B cell (primary cell): ENCODE results near the gene MANBA. TPM values are rescaled to one million over a fixed set of nuclear protein-coding genes. Genes with fewer than 3 reads are reported as not detected.

Experiments
- ATAC-seq: fragments of 200-7000 bp; cut with Tn5 transposase; one replicate; pipeline ENCODE4 v1.10.0; 2021; ENCODE audit warnings: low read depth, mild to moderate bottlenecking, moderate number of reproducible peaks, moderate library complexity
- CTCF ChIA-PET: fragments of 350-600 bp; sonication (Branson Sonifier 250); formaldehyde crosslinking; loops from one replicate; lab custom pipeline; 2021; ENCODE audit warnings: antibody characterized with exemption, inconsistent platforms; lab: Charles Lee
- POLR2A ChIA-PET: fragments of 350-600 bp; sonication (Branson Sonifier 250); formaldehyde crosslinking; loops from one replicate; lab custom pipeline; 2021; ENCODE audit warnings: antibody characterized with exemption; lab: Charles Lee
- DNase-seq: peaks from one replicate; pipeline ENCODE4 v3.0.0; 2013
- H2AFZ ChIP-seq: 2 replicates; pipeline ENCODE4 v1.6.1; 2012; ENCODE audit warnings: mild to moderate bottlenecking, low read depth, low read length; ENCODE audit not compliant: insufficient read depth, poor library complexity, severe bottlenecking
- H3K27ac ChIP-seq, 2 donors: 1 replicate in 1 of 2; 2 replicates in 1 of 2; pipeline ENCODE4 v1.5.1; 2012 to 2013; ENCODE audit warnings: low read length in 2 of 2, mild to moderate bottlenecking in 2 of 2, moderate library complexity in 1 of 2
- H3K27me3 ChIP-seq, 4 experiments: fragments of 200-600 bp in 1 of 4; sonication (generic) in 1 of 4; replicated peaks in 1 of 4; 1 replicate in 2 of 4; 2 replicates in 2 of 4; pipeline versions ENCODE4 v1.6.1 to v1.7.0; 2013 to 2016; ENCODE audit warnings: low read length in 3 of 4, mild to moderate bottlenecking in 2 of 4, mixed read lengths in 1 of 4, moderate library complexity in 1 of 4; ENCODE audit not compliant: insufficient read depth in 4 of 4, control insufficient read depth in 3 of 4; ENCODE audit errors: control extremely low read depth in 1 of 4
- H3K36me3 ChIP-seq, 2 experiments: replicated peaks in 1 of 2; 1 replicate in 1 of 2; 2 replicates in 1 of 2; pipeline versions ENCODE4 v1.6.1 to v1.7.1; 2013; ENCODE audit warnings: low read length in 1 of 2; ENCODE audit not compliant: insufficient read depth in 2 of 2, control insufficient read depth in 1 of 2; ENCODE audit errors: control extremely low read depth in 1 of 2, extremely low read depth in 1 of 2
- H3K4me1 ChIP-seq, 2 donors: fragments of 200-600 bp in 1 of 2; sonication (generic) in 1 of 2; 1 replicate in 1 of 2; 2 replicates in 1 of 2; pipeline versions ENCODE4 v1.5.1 to v1.6.1; 2013 to 2017; ENCODE audit warnings: low read length in 2 of 2; ENCODE audit not compliant: control insufficient read depth in 2 of 2, insufficient read depth in 2 of 2
- H3K4me2 ChIP-seq: replicated peaks from 2 replicates; pipeline ENCODE3; 2012; ENCODE audit warnings: mild to moderate bottlenecking, low read depth, low read length; ENCODE audit not compliant: poor library complexity, severe bottlenecking
- H3K4me3 ChIP-seq, 5 experiments: fragments of 200-600 bp in 1 of 5; sonication (generic) in 1 of 5; 1 replicate in 3 of 5; 2 replicates in 2 of 5; pipeline versions ENCODE4 v1.5.1 to v1.7.0; 2011 to 2016; ENCODE audit warnings: low read length in 4 of 5, mild to moderate bottlenecking in 4 of 5, low read depth in 2 of 5, control low read depth in 1 of 5, moderate library complexity in 1 of 5; ENCODE audit not compliant: insufficient read depth in 1 of 5; ENCODE audit errors: control extremely low read depth in 1 of 5, extremely low read depth in 1 of 5
- H3K79me2 ChIP-seq: fragments of 200-600 bp; sonication (generic); one replicate; pipeline ENCODE4 v1.6.0; 2016; ENCODE audit warnings: low read length; ENCODE audit not compliant: control insufficient read depth, insufficient read depth
- H3K9ac ChIP-seq: fragments of 200-600 bp; sonication (generic); 2 replicates; pipeline ENCODE4 v1.6.1; 2017; ENCODE audit warnings: mild to moderate bottlenecking, low read length, moderate library complexity
- H3K9me3 ChIP-seq, 3 donors: one replicate each; pipeline versions ENCODE4 v1.6.1 to v1.7.1; 2013; ENCODE audit warnings: low read length in 2 of 3; ENCODE audit not compliant: control insufficient read depth in 2 of 3, insufficient read depth in 1 of 3; ENCODE audit errors: control extremely low read depth in 1 of 3
- H4K20me1 ChIP-seq: 2 replicates; pipeline ENCODE4 v1.6.0; 2012; ENCODE audit warnings: mild to moderate bottlenecking, low read length; ENCODE audit not compliant: insufficient read depth, control insufficient read depth, poor library complexity, severe bottlenecking
- H3K27ac Mint-ChIP-seq: one replicate; pipeline ENCODE4 v1.8.0; 2021; ENCODE audit warnings: mixed read lengths
- H3K27me3 Mint-ChIP-seq: one replicate; pipeline ENCODE4 v1.8.0; 2021; ENCODE audit warnings: mixed read lengths
- H3K4me1 Mint-ChIP-seq: one replicate; pipeline ENCODE4 v1.8.0; 2021; ENCODE audit warnings: mixed read lengths
- H3K4me3 Mint-ChIP-seq: one replicate; pipeline ENCODE4 v1.8.0; 2021; ENCODE audit warnings: mixed read lengths
- H3K9me3 Mint-ChIP-seq: one replicate; pipeline ENCODE4 v1.8.0; 2022; ENCODE audit warnings: mixed read lengths; ENCODE audit not compliant: insufficient read depth
- EZH2 ChIP-seq: IDR thresholded peaks from 2 replicates; pipeline ENCODE4 v1.6.1; 2012; ENCODE audit warnings: borderline replicate concordance, low read depth, mild to moderate bottlenecking, moderate library complexity, low read length; ENCODE audit not compliant: insufficient read depth, poor library complexity, severe bottlenecking
- WGBS: methylation state at CpG from one replicate; pipeline ENCODE4 v1.1.5; 2013; ENCODE audit warnings: missing lambda C conversion rate; ENCODE audit not compliant: insufficient coverage; 5-methylcytosine and 5-hydroxymethylcytosine counted together
- intact Hi-C: fragments of 100-400 bp; cut with micrococcal nuclease; formaldehyde crosslinking; loops from one replicate; pipeline ENCODE4 v1.10.0; 2022
- polyA plus RNA-seq: library from polyadenylated mRNA; depleted of rRNA; stranded (reverse); fragments of >200 nt; gene quantifications from 2 replicates; pipeline ENCODE4 v1.2.3, GENCODE V29; 2012
- total RNA-seq, 2 donors: library from RNA; stranded (reverse); fragments of 120-200 nt in 1 of 2; gene quantifications; 1 replicate in 1 of 2; 2 replicates in 1 of 2; pipeline versions ENCODE4 v1.2.3 to v1.2.4, GENCODE V29; 2013 to 2022
- TF ChIP-seq, protein P1 (sequence below): fragments of 200-600 bp; IDR thresholded peaks from one replicate; pipeline ENCODE4 v1.8.0; 2022; ENCODE audit warnings: antibody characterized with exemption, mild to moderate bottlenecking

MANBA gene
- total and polyA plus RNA-seq, 2 donors (not counting 1 experiment from before 2014, with no cell fraction given) = 91.6 to 119 TPM

DNA sequence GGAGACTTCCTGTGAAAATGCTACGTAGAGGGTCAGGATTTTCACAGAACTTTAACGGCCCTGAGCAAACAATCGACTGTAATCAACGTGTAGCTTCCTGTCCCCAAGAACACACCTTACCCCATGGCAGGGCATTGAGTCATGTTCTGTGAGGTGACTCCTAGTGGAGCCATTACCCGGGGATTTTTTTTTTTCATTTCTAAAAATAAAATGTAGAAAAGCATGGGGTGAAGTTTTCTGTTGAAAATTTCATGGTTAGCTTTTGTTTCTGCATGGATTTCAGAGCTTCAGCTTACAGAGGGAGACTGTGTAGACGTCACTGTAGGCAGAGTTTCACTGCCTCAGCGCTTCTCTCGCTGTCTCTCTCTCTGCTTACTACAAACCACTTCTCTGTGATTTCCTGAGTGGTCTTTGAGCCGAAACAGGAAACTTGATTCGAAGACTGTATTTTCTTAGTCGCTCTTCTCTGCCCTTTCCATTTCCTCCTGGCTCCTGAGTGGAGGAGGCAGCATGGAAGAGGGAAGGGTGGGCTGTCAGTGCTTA, 147.9 kb downstream of the MANBA start:
- no peak overlapping the region for H3K4me3 ChIP-seq
- H3K4me2 ChIP-seq = no peak overlapping the region
- no peak for TF ChIP-seq EZH2
- TF ChIP-seq, protein P1, sequence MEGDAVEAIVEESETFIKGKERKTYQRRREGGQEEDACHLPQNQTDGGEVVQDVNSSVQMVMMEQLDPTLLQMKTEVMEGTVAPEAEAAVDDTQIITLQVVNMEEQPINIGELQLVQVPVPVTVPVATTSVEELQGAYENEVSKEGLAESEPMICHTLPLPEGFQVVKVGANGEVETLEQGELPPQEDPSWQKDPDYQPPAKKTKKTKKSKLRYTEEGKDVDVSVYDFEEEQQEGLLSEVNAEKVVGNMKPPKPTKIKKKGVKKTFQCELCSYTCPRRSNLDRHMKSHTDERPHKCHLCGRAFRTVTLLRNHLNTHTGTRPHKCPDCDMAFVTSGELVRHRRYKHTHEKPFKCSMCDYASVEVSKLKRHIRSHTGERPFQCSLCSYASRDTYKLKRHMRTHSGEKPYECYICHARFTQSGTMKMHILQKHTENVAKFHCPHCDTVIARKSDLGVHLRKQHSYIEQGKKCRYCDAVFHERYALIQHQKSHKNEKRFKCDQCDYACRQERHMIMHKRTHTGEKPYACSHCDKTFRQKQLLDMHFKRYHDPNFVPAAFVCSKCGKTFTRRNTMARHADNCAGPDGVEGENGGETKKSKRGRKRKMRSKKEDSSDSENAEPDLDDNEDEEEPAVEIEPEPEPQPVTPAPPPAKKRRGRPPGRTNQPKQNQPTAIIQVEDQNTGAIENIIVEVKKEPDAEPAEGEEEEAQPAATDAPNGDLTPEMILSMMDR = no peak
- H3K4me1 Mint-ChIP-seq = peaks cover 22% of the 10 kb centered on the region
- H3K4me1 ChIP-seq = peaks cover 11 to 12% of the 10 kb centered on the region in 2 donors
- DNase-seq (peak; percentile 43), ATAC-seq (peak; percentile 66)
- intact Hi-C loops = no loop called here
- no peaks in the 10 kb centered on the region for H3K9me3 ChIP-seq
- no CpG with 5 or more reads among the region's 11 CpGs for whole genome bisulfite sequencing
- POLR2A ChIA-PET = no interaction called here
- no peaks in the 10 kb centered on the region for H3K79me2 ChIP-seq
- peak overlapping the region; percentile 77 for H3K27ac Mint-ChIP-seq
- H4K20me1 ChIP-seq = no peaks in the 10 kb centered on the region
- no peaks in the 10 kb centered on the region for H3K9me3 Mint-ChIP-seq
- H3K36me3 ChIP-seq = peaks cover 8 to 78% of the 10 kb centered on the region in 2 experiments
- H3K4me3 Mint-ChIP-seq = no peak overlapping the region
- CTCF ChIA-PET = interaction anchor here (0.6 to 2.2 kb wide), 2 partner anchors 34 to 396 kb away, joined by 3 to 13 read pairs; no protein-coding TSS in a partner anchor
- H3K27me3 Mint-ChIP-seq = no peaks in the 10 kb centered on the region
- H3K27ac ChIP-seq = peak overlapping the region; percentile 38 to 67
- no peak overlapping the region for H3K9ac ChIP-seq
- no peak overlapping the region for H2AFZ ChIP-seq
- H3K27me3 ChIP-seq = no peaks in the 10 kb centered on the region

DNA sequence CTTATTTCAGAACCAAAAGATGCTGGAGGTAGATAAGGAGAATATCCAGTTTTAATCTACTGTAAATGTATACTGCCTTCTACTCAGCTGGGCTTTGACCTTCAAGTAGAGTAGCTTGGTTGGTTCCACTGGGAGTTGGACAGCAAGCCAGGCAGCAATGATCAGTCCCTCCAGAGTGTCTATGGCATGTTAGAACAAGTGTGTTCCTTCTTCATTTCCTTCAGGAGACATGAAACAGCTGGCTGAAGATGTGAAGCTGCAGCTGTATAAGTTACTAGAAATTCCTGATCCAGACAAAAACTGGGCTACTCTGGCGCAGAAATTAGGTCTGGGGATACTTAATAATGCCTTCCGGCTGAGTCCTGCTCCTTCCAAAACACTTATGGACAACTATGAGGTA, 148.6 kb downstream of the MANBA start:
- peaks cover 22% of the 10 kb centered on the region for H3K4me1 Mint-ChIP-seq
- CTCF ChIA-PET = interaction anchor here (0.6 to 1.0 kb wide), 4 partner anchors 33 to 397 kb away, joined by 3 to 5 read pairs (median 4); no protein-coding TSS in a partner anchor
- H3K4me1 ChIP-seq = peaks cover 11 to 12% of the 10 kb centered on the region in 2 donors
- intact Hi-C loops = no loop called here
- H3K4me2 ChIP-seq = no peak overlapping the region
- H3K27ac Mint-ChIP-seq = peak overlapping the region; percentile 77
- H3K4me3 Mint-ChIP-seq = no peak overlapping the region
- 100% methylated on average over 2 of the region's 2 CpGs for WGBS
- no peak overlapping the region for H3K9ac ChIP-seq
- POLR2A ChIA-PET = no interaction called here
- DNase-seq = no peak
- no peaks in the 10 kb centered on the region for H3K79me2 ChIP-seq
- H3K27me3 ChIP-seq = no peaks in the 10 kb centered on the region
- H3K4me3 ChIP-seq = no peak overlapping the region
- TF ChIP-seq EZH2 = no peak
- TF ChIP-seq, protein P1 = no peak
- no peaks in the 10 kb centered on the region for H4K20me1 ChIP-seq
- peaks cover 6 to 84% of the 10 kb centered on the region in 2 experiments for H3K36me3 ChIP-seq
- no peak overlapping the region for H2AFZ ChIP-seq
- no peaks in the 10 kb centered on the region for H3K9me3 ChIP-seq
- no peaks in the 10 kb centered on the region for H3K9me3 Mint-ChIP-seq
- no peak for ATAC-seq
- H3K27ac ChIP-seq = peak overlapping the region; percentile 38 to 67
- no peaks in the 10 kb centered on the region for H3K27me3 Mint-ChIP-seq
